HepG2 (cell line): Measurements from ENCODE around the gene MON1A. TPM values are rescaled to one million over a fixed set of nuclear protein-coding genes. Genes with fewer than 3 reads are reported as not detected.

Experiments used
- CCDC6 ChIP-seq: sonication (generic); formaldehyde crosslinking; IDR thresholded peaks from 2 replicates; pipeline ENCODE4 v1.8.1; 2022; ENCODE audit warnings: mild to moderate bottlenecking, missing genetic modification reagents, moderate library complexity
- KDM4B ChIP-seq: sonication (generic); formaldehyde crosslinking; IDR thresholded peaks from 2 replicates; pipeline ENCODE4 v1.4.0; 2020; ENCODE audit warnings: missing genetic modification reagents
- PHF21A ChIP-seq: sonication (generic); formaldehyde crosslinking; IDR thresholded peaks from 2 replicates; pipeline ENCODE4 v1.5.0; 2020; ENCODE audit warnings: mild to moderate bottlenecking, missing genetic modification reagents
- RAD21 ChIP-seq: fragments of 450-650 bp; formaldehyde crosslinking; IDR thresholded peaks from 2 replicates; pipeline ENCODE4 v1.5.0; 2020; ENCODE audit warnings: mild to moderate bottlenecking
- ZNF281 ChIP-seq: sonication (generic); formaldehyde crosslinking; IDR thresholded peaks from 2 replicates; pipeline ENCODE4 v1.4.0; 2020; ENCODE audit warnings: missing genetic modification reagents, borderline replicate concordance
- ZNF30 ChIP-seq: sonication (generic); formaldehyde crosslinking; IDR thresholded peaks from 2 replicates; pipeline ENCODE4 v1.5.0; 2020; ENCODE audit warnings: mild to moderate bottlenecking, missing genetic modification reagents
- ZNF407 ChIP-seq: sonication (generic); formaldehyde crosslinking; IDR thresholded peaks from one replicate; pipeline ENCODE4 v1.5.1; 2020; ENCODE audit warnings: mild to moderate bottlenecking, missing genetic modification reagents; ENCODE audit errors: not compliant biosample characterization
- polyA plus RNA-seq, 8 experiments: library from polyadenylated mRNA; depleted of rRNA in 3 of 8; stranded (reverse) in 7 of 8; unstranded in 1 of 8; fragments of >200 nt; fragmentation: Illumina TruSeq in 4 of 8; extraction: Trizol in 4 of 8; gene quantifications; 2 replicates each; pipeline versions ENCODE4 v1.2.1 to v1.2.3, GENCODE V29; 2011 to 2016; ENCODE audit warnings: low read depth in 4 of 8, missing spikeins in 1 of 8, mixed read lengths in 1 of 8; ENCODE audit not compliant: insufficient read depth in 1 of 8
- total RNA-seq, 5 experiments: library from RNA; depleted of rRNA; stranded (reverse); fragments of >200 nt; fragmentation: Illumina TruSeq; extraction: Trizol; gene quantifications; 2 replicates each; pipeline ENCODE4 v1.2.3, GENCODE V29; 2016; ENCODE audit warnings: low read depth in 1 of 5

The MON1A gene
- total and polyA plus RNA-seq, 2 of the 13 experiments (the other 11 are each of a cell fraction or from before 2014, with no cell fraction given), result 4.6 to 9.0 TPM

GRCh38 chr3:49914906-49915305 is 14.7 kb downstream of the MON1A start (continued):
- TF ChIP-seq PHF21A (no peak), RAD21 (CRISPR knock-in tag) (no peak), CCDC6 (CRISPR knock-in tag) (no peak), ZNF281 (CRISPR knock-in tag) (no peak), ZNF30 (CRISPR knock-in tag) (no peak), ZNF407 (CRISPR knock-in tag) (no peak), KDM4B (no peak)
